Erythroblast (primary cell): ENCODE data around the gene TMEM212.

ENCODE experiments used
- GATA1 ChIP-seq: IDR thresholded peaks from 2 replicates; pipeline ENCODE4 v1.6.1; 2011; ENCODE audit warnings: low read depth, mild to moderate bottlenecking, control low read depth, low read length, moderate library complexity
- POLR2A ChIP-seq: IDR thresholded peaks from 2 replicates; pipeline ENCODE4 v1.6.1; 2011; ENCODE audit warnings: mild to moderate bottlenecking, low read length

GRCh38 chr3:171883257-171883892 lies 40.2 kb downstream of the TMEM212 start:
- TF ChIP-seq POLR2A: no peak
- no peak for TF ChIP-seq GATA1
